Ammon's horn (tissue), 1 donor: ENCODE results near the gene SLC7A7.
A peak's percentile ranks its signal among the peaks of the same experiment; 100 is the strongest.
"Not testable (repeated sequence)": the region's sequence is repeated elsewhere in the genome, so short reads cannot be mapped to it uniquely, and the experiment has no call there.

ENCODE experiments used
- DNase-seq: peaks from one replicate; pipeline ENCODE4 v3.0.0-alpha.2; 2016; ENCODE audit warnings: low spot score

SLC7A7 gene

DNA sequence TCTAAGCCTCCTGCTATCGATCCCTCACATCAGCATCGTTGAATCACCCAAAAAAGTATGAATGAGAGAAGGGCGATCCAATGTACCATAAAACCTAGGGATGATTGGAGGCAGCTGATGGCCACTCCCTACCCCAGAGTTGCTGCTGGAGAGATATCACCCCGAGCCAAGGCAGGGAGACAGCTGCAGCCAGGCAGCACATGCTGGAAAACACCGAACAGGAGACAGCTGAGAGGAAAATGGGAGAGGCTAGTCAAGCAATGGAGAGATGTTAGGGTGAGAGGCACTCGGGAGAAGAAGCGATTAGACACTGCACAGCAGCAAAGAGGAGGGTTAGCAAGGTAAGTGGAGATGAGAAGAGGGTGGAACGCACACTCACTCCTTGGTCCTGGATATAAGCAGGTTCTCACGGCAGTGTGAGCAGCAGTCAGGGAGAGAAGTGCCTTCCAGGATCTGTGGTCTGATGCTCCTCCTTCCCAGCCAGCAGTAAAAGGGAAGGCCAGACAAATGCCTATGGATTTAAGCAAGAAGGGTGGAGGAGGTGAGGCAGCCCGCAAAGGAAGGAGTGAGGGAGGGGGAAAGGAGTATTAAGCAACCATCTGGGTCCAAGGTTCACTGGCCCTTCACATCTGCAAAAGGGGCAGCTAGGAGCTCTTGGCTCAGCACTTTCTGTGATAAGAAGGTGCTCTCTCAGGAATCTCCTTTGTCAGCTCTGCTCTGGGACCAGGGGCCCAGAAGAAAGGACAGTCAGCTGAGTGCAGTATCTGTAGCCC lies at the start of gene SLC7A7:
Gene SLC7A7, minus strand, starts transcription at position 495 of the 773 bp plus-strand sequence. CDS start 2,037 bp downstream, outside the sequence.
- DNase-seq = no peak

- no peak for DNase-seq
Measured at GRCh38 chr14:22864979-22865378, 49.7 kb upstream of the SLC7A7 start.

- no peak for DNase-seq
Measured at GRCh38 chr14:22861651-22862050, 46.4 kb upstream of the SLC7A7 start.

- not testable (repeated sequence) for DNase-seq
Measured at GRCh38 chr14:22860377-22860776, 45.1 kb upstream of the SLC7A7 start.

GRCh38 chr14:22856428-22856827 lies 41.2 kb upstream of the SLC7A7 start:
- DNase-seq = no peak

DNA sequence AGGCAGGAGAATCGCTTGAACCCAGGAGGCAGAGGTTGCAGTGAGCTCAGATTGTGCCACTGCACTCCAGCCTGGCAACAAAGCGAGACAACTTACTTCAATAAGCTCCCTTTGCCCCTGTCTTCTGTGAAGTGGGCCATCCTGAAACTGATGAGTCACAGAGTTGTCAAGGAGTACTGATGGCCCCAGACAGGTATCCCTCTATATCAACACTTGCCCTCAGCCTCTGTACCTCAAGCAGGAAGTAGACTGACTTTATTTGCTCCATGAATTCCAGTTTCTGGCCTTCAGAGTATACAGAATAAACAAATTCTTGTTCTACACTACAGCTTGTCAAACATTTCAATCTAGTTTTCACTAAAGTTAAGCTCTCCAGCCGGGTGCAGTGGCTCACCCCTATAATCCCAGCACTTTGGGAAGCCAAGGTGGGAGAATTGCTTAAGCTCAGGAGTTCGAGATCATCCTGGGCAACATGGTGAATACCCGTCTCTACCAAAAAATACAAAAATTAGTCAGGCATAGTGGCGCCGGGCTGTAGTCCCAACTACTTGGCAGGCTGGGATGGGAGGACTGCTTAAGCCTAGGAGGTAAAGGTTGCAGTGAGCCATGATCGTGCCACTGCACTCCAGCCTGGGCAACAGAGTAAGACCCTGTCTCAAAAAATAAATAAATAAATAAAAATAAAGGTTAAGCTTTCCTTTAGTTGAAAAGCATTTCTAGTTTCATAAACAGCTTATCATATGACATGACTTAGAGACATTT lies 39.9 kb upstream of the SLC7A7 start:
- DNase-seq = no peak

DNA sequence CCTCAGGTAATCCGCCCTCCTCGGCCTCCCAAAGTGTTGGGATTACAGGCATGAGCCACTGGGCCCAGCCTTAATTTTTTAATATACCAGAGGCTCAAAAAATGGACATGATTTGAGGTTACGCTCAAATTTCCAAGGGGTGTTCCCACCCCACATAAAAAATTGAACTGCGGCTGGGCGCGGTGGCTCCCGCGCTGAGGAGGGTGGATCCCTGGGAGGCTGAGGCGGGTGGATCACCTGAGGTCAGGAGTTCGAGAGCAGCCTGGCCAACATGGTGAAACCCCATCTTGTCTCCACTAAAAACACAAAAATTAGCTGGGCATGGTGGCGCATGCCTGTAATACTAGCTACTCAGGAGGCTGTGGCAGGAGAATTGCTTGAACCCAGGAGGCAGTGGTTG lies 39.1 kb upstream of the SLC7A7 start:
- DNase-seq = not testable (repeated sequence)

DNA sequence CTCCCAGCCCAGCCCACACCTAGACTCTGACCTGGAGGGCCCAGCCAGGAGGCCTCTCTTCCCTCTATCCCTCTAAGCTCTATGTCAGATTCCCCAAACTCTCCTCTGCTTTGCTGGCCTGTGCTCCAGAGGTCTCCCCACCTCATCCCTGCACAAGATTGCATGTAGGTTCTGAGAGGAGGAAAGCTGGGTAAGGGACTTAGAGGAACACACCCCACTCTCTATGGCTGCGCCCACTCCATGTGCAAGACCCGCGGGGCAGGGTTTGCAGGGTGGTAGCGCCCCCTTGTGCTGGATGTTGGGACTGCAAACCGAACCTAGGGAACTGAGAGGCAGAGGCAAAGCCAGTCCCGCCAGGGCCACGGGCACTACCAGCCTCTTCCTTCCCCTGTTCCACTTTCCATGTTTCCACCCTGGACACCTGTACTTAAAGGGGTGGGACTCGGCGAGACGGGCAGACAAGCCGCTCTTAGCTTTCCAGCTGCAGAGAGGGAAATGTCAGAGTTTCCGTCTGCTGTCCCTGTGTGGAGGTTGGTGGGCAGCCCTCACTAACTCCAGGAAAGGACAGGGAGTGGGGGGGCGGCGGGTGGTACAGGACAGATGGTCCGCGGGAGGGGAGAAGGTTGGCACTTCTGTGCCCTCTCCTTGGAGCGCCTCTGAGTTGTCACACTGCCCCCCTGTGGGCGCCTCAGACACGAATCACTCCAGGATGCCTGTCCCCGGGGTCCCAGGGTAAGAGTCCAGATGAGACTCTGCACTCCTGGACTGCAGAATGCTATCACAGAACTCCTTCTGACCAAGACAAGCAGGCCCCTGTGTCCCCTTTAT lies 37.9 kb upstream of the SLC7A7 start:
- DNase-seq = peak; percentile 88

GRCh38 chr14:22852599-22852939 lies 37.3 kb upstream of the SLC7A7 start:
- no peak for DNase-seq

GRCh38 chr14:22852178-22852577 lies 36.9 kb upstream of the SLC7A7 start:
- DNase-seq = not testable (repeated sequence)

GRCh38 chr14:22850944-22851764 lies 35.9 kb upstream of the SLC7A7 start:
- peak; percentile 82 for DNase-seq

DNA sequence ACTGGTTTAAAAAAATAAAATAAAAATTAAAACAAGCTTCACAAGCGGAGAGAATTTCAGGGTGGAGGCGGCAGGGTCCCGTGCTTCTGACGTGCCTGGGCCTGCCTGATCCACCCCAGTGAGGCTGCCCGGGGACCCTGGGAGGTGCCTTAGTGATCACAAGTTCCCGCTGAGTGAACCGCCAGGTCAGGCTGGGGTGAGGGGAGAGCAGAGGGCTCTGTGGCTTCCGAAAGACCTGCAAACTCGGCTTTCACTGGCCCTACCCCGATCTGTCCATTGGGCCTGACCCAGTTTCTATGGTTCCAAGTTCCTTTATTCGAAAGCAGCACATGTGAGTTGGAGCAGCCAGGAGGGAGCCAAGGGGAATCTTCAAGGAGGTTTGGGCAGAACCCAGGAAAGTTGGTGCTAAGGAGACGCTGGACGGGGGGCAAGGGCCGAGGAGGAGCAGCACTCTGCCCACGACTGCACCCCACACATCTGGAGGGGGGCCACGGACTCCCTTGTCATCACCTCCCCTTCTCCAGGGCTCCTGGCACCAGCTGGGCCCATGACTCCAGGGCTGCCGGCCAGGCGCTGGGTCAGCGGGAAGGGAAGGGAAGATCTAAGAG lies 34.1 kb upstream of the SLC7A7 start:
- DNase-seq = peak; percentile 39

GRCh38 chr14:22848351-22849164 lies 33.3 kb upstream of the SLC7A7 start:
- peak; percentile 28 for DNase-seq

DNA sequence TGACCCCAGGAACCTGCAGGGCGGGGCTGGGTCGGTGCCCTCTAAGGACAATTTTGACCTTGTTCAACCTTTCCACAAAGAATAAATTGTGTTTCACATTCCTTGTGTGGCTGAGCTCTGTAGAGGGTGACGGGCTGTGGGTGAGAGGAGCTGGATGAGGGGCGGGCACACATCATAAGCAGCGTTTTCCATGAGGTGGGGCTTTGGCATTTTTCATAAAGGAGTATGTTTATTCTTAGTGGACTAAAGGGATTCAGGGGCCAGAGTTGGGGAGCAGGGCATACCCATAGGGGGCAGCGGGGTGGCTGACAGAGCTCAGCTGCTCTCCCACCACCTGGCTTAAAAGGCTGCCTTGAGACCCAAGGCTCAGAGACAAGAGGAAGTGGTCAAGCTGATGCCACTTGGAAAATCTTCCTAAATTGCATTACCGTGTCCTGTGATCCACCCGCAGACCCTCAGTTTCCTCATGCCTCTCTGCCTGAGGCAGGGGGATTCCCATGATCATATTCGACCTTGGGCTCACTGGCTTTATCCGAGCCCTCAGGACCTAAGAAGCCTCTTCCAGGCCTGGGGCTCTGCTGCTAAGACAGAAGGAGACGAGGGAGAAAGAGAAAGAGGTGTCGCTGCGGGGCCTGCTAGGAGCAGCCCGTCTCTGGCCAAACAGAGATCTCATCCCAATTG lies 32.6 kb upstream of the SLC7A7 start:
- DNase-seq = no peak

GRCh38 chr14:22846811-22847307 lies 31.6 kb upstream of the SLC7A7 start:
- DNase-seq = no peak

GRCh38 chr14:22845821-22846625 lies 30.8 kb upstream of the SLC7A7 start:
- DNase-seq = no peak

DNA sequence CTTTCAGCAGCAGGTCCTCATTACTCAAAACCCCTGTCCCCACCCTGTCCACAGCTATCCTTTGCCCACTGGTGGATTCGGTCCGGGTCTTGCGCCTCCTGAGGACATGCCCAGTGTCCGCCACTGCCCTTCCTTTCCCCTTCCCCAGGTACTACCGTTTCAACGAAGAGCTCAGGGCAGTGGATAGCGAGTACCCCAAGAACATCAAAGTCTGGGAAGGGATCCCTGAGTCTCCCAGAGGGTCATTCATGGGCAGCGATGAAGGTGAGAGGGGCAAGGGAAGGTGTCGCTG lies 29.8 kb upstream of the SLC7A7 start:
- no peak for DNase-seq

DNA sequence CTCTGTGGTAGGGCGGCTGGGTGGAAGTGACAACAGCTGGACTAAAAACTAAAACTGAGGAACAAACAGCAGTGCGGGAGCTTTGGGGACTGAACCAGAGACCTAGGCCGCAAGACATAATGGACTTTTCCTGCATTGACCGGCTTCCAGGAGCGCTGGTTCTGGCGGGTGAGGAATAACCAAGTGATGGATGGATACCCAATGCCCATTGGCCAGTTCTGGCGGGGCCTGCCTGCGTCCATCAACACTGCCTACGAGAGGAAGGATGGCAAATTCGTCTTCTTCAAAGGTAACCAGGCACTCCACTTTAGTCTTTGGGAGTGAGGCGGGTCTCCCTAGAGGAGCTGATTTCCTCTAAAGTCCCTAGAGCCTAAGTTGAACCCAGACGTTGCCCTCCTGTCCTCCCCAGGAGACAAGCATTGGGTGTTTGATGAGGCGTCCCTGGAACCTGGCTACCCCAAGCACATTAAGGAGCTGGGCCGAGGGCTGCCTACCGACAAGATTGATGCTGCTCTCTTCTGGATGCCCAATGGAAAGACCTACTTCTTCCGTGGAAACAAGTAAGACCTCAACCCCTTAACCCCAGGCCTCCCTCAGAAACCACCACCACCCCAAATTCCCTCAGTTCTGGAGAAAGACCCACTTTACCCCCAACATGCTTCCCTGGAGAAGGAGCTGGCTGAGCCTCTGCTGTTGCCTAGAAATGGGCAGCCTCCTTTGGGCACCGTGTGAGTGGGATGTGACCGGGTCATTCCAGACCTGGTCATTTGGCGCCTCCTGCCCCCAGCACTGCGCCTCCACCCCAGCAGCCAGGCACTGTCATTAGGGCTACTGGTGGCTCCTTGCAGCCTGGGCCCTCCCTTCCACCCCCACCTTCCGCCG lies 29.2 kb upstream of the SLC7A7 start:
- DNase-seq = no peak
